Measurements from ENCODE around the gene S100A7A. TPM values are rescaled to one million over a fixed set of nuclear protein-coding genes. Genes with fewer than 3 reads are reported as not detected.

Gene S100A7A
- total and polyA plus RNA-seq, 12 donors, result not detected

- Histone ChIP-seq H3K9me3 (peaks cover 0 to 14% (median 8%) of the 10 kb centered on the region in 11 donors), H3K36me3 (no peaks in the 10 kb centered on the region), H3K27me3 (peaks cover 0 to 12% (median 0%) of the 10 kb centered on the region in 7 donors), H3K27ac (peak overlapping the region in 1 of 10 donors; percentile 87), H3K4me1 (peaks cover 0 to 61% (median 4%) of the 10 kb centered on the region in 9 donors), H3K4me3 (no peak overlapping the region)
- DNase-seq (no peak), ATAC-seq (no peak)
- TF ChIP-seq CTCF (IDR thresholded peaks at IDR 0.05), result no peak
- WGBS, 2 donors, result 82 to 95% methylated on average over 4 of the region's 4 CpGs
- intact Hi-C loops (cut with DNase I), result no loop called here
Measured at GRCh38 chr1:153387001-153387400, 29.3 kb upstream of the S100A7A start.

GRCh38 chr1:153387785-153388184 lies 28.5 kb upstream of the S100A7A start:
- H3K4me3 ChIP-seq, result no peak overlapping the region
- peaks cover 0 to 6% (median under 1%) of the 10 kb centered on the region in 11 donors for H3K9me3 ChIP-seq
- peak overlapping the region in 1 of 10 donors; percentile 87 for H3K27ac ChIP-seq
- H3K27me3 ChIP-seq, result peaks cover 0 to 14% (median 0%) of the 10 kb centered on the region in 7 donors
- no peak for ATAC-seq
- DNase-seq, result no peak
- no peak for TF ChIP-seq CTCF (IDR thresholded peaks at IDR 0.05)
- 78 to 86% methylated on average over 4 of the region's 4 CpGs for WGBS, 2 donors
- peaks cover 0 to 68% (median 4%) of the 10 kb centered on the region in 9 donors for H3K4me1 ChIP-seq
- no peaks in the 10 kb centered on the region for H3K36me3 ChIP-seq
- intact Hi-C loops (cut with DNase I), result no loop called here

- no peak for DNase-seq
- peak overlapping the region in 1 of 10 donors; percentile 48 for H3K4me3 ChIP-seq
Measured at GRCh38 chr1:153389401-153389800, 26.9 kb upstream of the S100A7A start.

More at GRCh38 chr1:153389401-153389800, 26.9 kb upstream of the S100A7A start:
- Histone ChIP-seq H3K27me3 (peaks cover 0 to 14% (median 0%) of the 10 kb centered on the region in 7 donors), H3K9me3 (no peaks in the 10 kb centered on the region), H3K36me3 (no peaks in the 10 kb centered on the region), H3K4me1 (peaks cover 0 to 65% (median 4%) of the 10 kb centered on the region in 9 donors), H3K27ac (peak overlapping the region in 1 of 10 donors; percentile 87)
- 88 to 95% methylated on average over 1 of the region's 1 CpG for WGBS, 2 donors
- ATAC-seq, result no peak
- TF ChIP-seq CTCF (IDR thresholded peaks at IDR 0.05), result no peak
- intact Hi-C loops (cut with DNase I), result no loop called here

All from heart right ventricle (tissue), 16 donors.